Lower leg skin (tissue), 3 donors: ENCODE results near the gene C5orf46.

Experiments
- CTCF ChIP-seq, 3 donors: fragments of 450-650 bp; IDR thresholded peaks; one replicate each; pipeline ENCODE4 v1.5.1; 2016; ENCODE audit warnings: antibody characterized with exemption in 3 of 3, mild to moderate bottlenecking in 3 of 3, moderate library complexity in 2 of 3
- POLR2A ChIP-seq, 2 donors: fragments of 450-650 bp; IDR thresholded peaks; one replicate each; pipeline ENCODE4 v1.6.1; 2016 to 2017; ENCODE audit warnings: antibody characterized with exemption in 2 of 2, mild to moderate bottlenecking in 1 of 2, moderate library complexity in 1 of 2

- TF ChIP-seq CTCF (IDR thresholded peaks at IDR 0.05) (no peak), POLR2A (IDR thresholded peaks at IDR 0.05) (no peak)
Measured at GRCh38 chr5:147898875-147899401, 7.4 kb downstream of the C5orf46 start.
